ENCODE measurements around the gene SPHK2.

Gene SPHK2

GRCh38 chr19:48603850-48604249, 15.5 kb upstream of the SPHK2 start:
- no peak for DNase-seq (ENCODE audit: low spot score)

- no peak for DNase-seq (ENCODE audit: low spot score)
Measured at GRCh38 chr19:48606463-48607358, 12.6 kb upstream of the SPHK2 start, which contains the start of gene SPACA4. Gene SPACA4 (plus strand): TSS chr19:48606742. CDS start chr19:48606979, 237 bp downstream.

- no peak for DNase-seq (ENCODE audit: low spot score)
Measured at GRCh38 chr19:48607359-48607755, 11.9 kb upstream of the SPHK2 start.

GRCh38 chr19:48608798-48609263, 10.5 kb upstream of the SPHK2 start:
- no peak for DNase-seq (ENCODE audit: low spot score)

GRCh38 chr19:48609571-48610108, 9.7 kb upstream of the SPHK2 start:
- DNase-seq (ENCODE audit: low spot score), result no peak

- no peak for DNase-seq (ENCODE audit: low spot score)
Measured at GRCh38 chr19:48611872-48612271, 7.4 kb upstream of the SPHK2 start.

GRCh38 chr19:48613024-48613851, 6.1 kb upstream of the SPHK2 start:
- no peak for DNase-seq (ENCODE audit: low spot score)

GRCh38 chr19:48613852-48614435, 5.4 kb upstream of the SPHK2 start:
- DNase-seq (ENCODE audit: low spot score), result no peak

- DNase-seq (ENCODE audit: low spot score), result no peak
Measured at GRCh38 chr19:48614436-48615230, 4.7 kb upstream of the SPHK2 start, which contains the start of gene FAM83E. Gene FAM83E (minus strand): TSS chr19:48615076. CDS start chr19:48613372, 1,704 bp downstream.

- no peak for DNase-seq (ENCODE audit: low spot score)
Measured at GRCh38 chr19:48615231-48616040, 3.9 kb upstream of the SPHK2 start.

GRCh38 chr19:48616041-48616436, 3.3 kb upstream of the SPHK2 start:
- DNase-seq (ENCODE audit: low spot score), result no peak

- DNase-seq (ENCODE audit: low spot score), result no peak
Measured at GRCh38 chr19:48616491-48617056, 2.7 kb upstream of the SPHK2 start.

GRCh38 chr19:48617146-48617937, 2.0 kb upstream of the SPHK2 start:
- DNase-seq (ENCODE audit: low spot score), result no peak

GRCh38 chr19:48618278-48618915, 909 bp upstream of the SPHK2 start:
- no peak for DNase-seq (ENCODE audit: low spot score)

GRCh38 chr19:48619692-48620585, 633 bp downstream of the SPHK2 start:
- no peak for DNase-seq (ENCODE audit: low spot score)

- no peak for DNase-seq (ENCODE audit: low spot score)
Measured at GRCh38 chr19:48623556-48624066, 4.3 kb downstream of the SPHK2 start.

- peak; percentile 98 for DNase-seq (ENCODE audit: low spot score)
Measured at GRCh38 chr19:48624067-48624594, 4.8 kb downstream of the SPHK2 start.
